DND-41 (cell line): ENCODE data around the gene LRP5.

ENCODE experiments used
- ATAC-seq: fragments of 200-7000 bp; cut with Tn5 transposase; 3 replicates; pipeline ENCODE4 v1.9.1; 2021; ENCODE audit warnings: low read depth; ENCODE audit not compliant: insufficient read depth
- DNase-seq: peaks from one replicate; pipeline ENCODE4 v3.0.0-alpha.2; 2020
- H2AFZ ChIP-seq: 2 replicates; pipeline ENCODE4 v1.6.0; 2012; ENCODE audit warnings: low read depth, low read length
- H3K27ac ChIP-seq: 2 replicates; pipeline ENCODE4 v1.5.1; 2012; ENCODE audit warnings: low read length, inconsistent platforms
- H3K27me3 ChIP-seq: fragments of 200-600 bp; sonication (generic); 2 replicates; pipeline ENCODE4 v1.6.0; 2012; ENCODE audit warnings: low read length, mild to moderate bottlenecking, inconsistent platforms; ENCODE audit not compliant: insufficient read depth, poor library complexity
- H3K36me3 ChIP-seq: 2 replicates; pipeline ENCODE4 v1.5.1; 2012; ENCODE audit warnings: low read length, inconsistent platforms; ENCODE audit not compliant: insufficient read depth
- H3K4me1 ChIP-seq: 2 replicates; pipeline ENCODE4 v1.5.1; 2012; ENCODE audit warnings: mild to moderate bottlenecking, low read length; ENCODE audit not compliant: insufficient read depth
- H3K4me2 ChIP-seq: 2 replicates; pipeline ENCODE4 v1.6.0; 2012; ENCODE audit warnings: mild to moderate bottlenecking, moderate library complexity, low read length, inconsistent platforms; ENCODE audit not compliant: insufficient read depth
- H3K4me3 ChIP-seq, 2 experiments: fragments of 200-600 bp in 1 of 2; shearing (Covaris generic) in 1 of 2; 2 replicates each; pipeline ENCODE4 v1.5.1; 2012 to 2016; ENCODE audit warnings: inconsistent platforms in 2 of 2, low read length in 2 of 2, mild to moderate bottlenecking in 2 of 2, low read depth in 1 of 2, moderate library complexity in 1 of 2
- H3K79me2 ChIP-seq: 2 replicates; pipeline ENCODE4 v1.6.0; 2012; ENCODE audit warnings: low read length, inconsistent platforms; ENCODE audit not compliant: insufficient read depth
- H3K9ac ChIP-seq: 2 replicates; pipeline ENCODE4 v1.6.0; 2012; ENCODE audit warnings: low read depth, mild to moderate bottlenecking, inconsistent platforms, low read length, moderate library complexity
- H3K9me3 ChIP-seq: 2 replicates; pipeline ENCODE4 v1.5.1; 2012; ENCODE audit warnings: low read length, moderate library complexity, mild to moderate bottlenecking, inconsistent platforms; ENCODE audit not compliant: insufficient read depth, severe bottlenecking
- H4K20me1 ChIP-seq: 2 replicates; pipeline ENCODE4 v1.6.0; 2012; ENCODE audit warnings: low read length; ENCODE audit not compliant: insufficient read depth
- CTCF ChIP-seq: IDR thresholded peaks from 2 replicates; pipeline ENCODE4 v1.5.1; 2012; ENCODE audit warnings: borderline replicate concordance, low read length, moderate library complexity, mild to moderate bottlenecking; ENCODE audit not compliant: poor library complexity, severe bottlenecking; ENCODE audit errors: extremely low read depth
- EZH2 ChIP-seq: IDR thresholded peaks from 3 replicates; pipeline ENCODE4 v1.6.1; 2012; ENCODE audit warnings: borderline replicate concordance, low read depth, mild to moderate bottlenecking, moderate library complexity, low read length, inconsistent platforms; ENCODE audit not compliant: severe bottlenecking

The LRP5 gene

DNA sequence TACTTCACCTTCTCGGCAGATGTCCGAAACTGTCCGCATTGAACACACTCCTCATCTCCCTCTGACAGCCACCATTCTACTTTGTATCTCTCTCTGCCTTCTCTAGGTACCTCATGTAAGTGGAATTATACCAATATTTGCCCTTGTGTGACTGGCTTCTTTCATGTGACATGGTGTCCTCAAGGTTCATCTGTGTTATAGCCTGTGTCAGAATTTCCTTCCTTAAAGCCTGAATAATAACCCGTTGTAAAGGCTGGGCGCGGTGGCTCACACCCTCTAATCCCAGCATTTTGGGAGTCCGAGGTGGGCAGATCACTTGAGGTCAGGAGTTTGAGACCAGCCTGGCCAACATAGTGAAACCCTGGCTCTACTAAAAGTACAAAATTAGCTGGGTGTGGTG, 107.8 kb downstream of the LRP5 start:
- H3K4me3 ChIP-seq = no peak overlapping the region
- no peak for DNase-seq
- no peak overlapping the region for H3K9ac ChIP-seq
- no peak overlapping the region for H3K27ac ChIP-seq
- no peaks in the 10 kb centered on the region for H3K9me3 ChIP-seq
- H2AFZ ChIP-seq = no peak overlapping the region
- no peak for ATAC-seq
- H3K4me1 ChIP-seq = no peaks in the 10 kb centered on the region
- TF ChIP-seq CTCF = no peak
- H4K20me1 ChIP-seq = no peaks in the 10 kb centered on the region; the same call in 1 of the 2 replicates
- no peak overlapping the region for H3K4me2 ChIP-seq
- peaks cover 45% of the 10 kb centered on the region for H3K36me3 ChIP-seq
- H3K27me3 ChIP-seq = no peaks in the 10 kb centered on the region
- no peaks in the 10 kb centered on the region for H3K79me2 ChIP-seq

DNA sequence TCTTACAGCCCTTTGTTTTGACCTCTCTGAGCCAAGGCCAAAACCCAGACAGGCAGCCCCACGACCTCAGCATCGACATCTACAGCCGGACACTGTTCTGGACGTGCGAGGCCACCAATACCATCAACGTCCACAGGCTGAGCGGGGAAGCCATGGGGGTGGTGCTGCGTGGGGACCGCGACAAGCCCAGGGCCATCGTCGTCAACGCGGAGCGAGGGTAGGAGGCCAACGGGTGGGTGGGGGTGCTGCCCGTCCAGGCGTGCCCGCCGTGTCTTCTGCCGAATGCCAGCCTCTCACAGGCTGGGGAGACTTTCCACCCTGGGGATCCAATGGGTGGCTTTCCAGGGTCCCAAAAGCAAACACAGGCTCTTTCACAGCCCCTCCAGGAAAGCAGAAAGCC, 111.1 kb downstream of the LRP5 start:
- Histone ChIP-seq H3K27ac (no peak overlapping the region), H3K4me1 (no peaks in the 10 kb centered on the region), H3K4me2 (no peak overlapping the region), H3K9ac (no peak overlapping the region), H3K79me2 (no peaks in the 10 kb centered on the region), H3K4me3 (no peak overlapping the region), H4K20me1 (no peaks in the 10 kb centered on the region; the same call in 1 of the 2 replicates), H3K36me3 (peaks cover 56% of the 10 kb centered on the region), H3K27me3 (no peaks in the 10 kb centered on the region), H2AFZ (no peak overlapping the region), H3K9me3 (peaks cover 4% of the 10 kb centered on the region)
- no peak for TF ChIP-seq EZH2
- TF ChIP-seq CTCF = no peak
- DNase-seq (no peak), ATAC-seq (no peak)

GRCh38 chr11:68424101-68424632, 111.8 kb downstream of the LRP5 start:
- Histone ChIP-seq H3K9me3 (peaks cover 7% of the 10 kb centered on the region), H3K27ac (no peak overlapping the region), H3K4me1 (no peaks in the 10 kb centered on the region), H3K27me3 (no peaks in the 10 kb centered on the region), H3K79me2 (no peaks in the 10 kb centered on the region), H3K36me3 (peaks cover 57% of the 10 kb centered on the region), H3K4me2 (no peak overlapping the region), H3K4me3 (no peak overlapping the region), H4K20me1 (no peaks in the 10 kb centered on the region; the same call in 1 of the 2 replicates), H3K9ac (no peak overlapping the region), H2AFZ (no peak overlapping the region)
- ATAC-seq (no peak), DNase-seq (no peak)
- TF ChIP-seq CTCF = no peak
- no peak for TF ChIP-seq EZH2
